ENCODE data around the gene OTX1.
"Not testable (repeated sequence)": the region's sequence is repeated elsewhere in the genome, so short reads cannot be mapped to it uniquely, and the experiment has no call there.

The OTX1 gene

DNA sequence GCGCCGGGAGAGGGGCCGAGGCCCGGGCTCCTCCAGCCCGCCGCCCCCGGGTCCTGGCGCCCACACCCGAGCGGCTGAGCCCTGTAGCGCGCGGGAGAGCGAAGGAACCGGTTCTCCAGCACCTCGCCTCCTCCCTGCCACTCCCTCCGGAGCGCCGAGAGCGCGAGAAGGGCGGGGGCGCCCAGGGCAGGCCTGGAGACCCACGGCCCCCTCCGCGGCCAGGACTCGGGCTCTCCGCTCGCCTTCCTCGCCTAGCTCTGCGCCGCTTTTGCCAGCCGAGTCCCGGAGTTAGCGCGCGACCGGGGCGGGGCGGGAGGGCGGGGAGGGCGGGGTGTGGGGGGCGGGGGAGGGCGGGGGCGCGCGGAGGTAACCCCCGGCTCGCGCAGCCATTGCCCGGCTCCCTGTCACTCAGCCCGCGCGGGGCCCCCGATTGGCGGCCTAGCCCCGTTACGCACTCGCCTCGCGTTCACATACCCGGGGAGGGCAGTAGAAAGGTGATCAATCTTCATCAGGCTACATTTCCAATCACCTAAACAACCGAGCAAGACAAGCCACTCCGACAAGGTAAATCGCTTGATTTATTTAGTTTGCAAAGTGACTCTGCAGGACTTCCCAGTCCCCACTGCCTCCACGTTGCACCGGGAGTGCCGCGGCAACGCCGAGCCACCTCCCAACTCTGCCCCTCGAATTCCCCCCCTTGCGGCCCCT, at the start of gene OTX1:
Gene OTX1 (plus strand): TSS at position 497 of the 708 bp plus-strand sequence. CDS start 2,161 bp downstream, outside the sequence.
- DNase-seq (ENCODE audit: low read depth), result no peak

- DNase-seq (ENCODE audit: low read depth), result no peak
Observed at GRCh38 chr2:63001576-63001975, 49.1 kb upstream of the OTX1 start.

- no peak for DNase-seq (ENCODE audit: low read depth)
Observed at GRCh38 chr2:63003351-63003750, 47.3 kb upstream of the OTX1 start.

DNA sequence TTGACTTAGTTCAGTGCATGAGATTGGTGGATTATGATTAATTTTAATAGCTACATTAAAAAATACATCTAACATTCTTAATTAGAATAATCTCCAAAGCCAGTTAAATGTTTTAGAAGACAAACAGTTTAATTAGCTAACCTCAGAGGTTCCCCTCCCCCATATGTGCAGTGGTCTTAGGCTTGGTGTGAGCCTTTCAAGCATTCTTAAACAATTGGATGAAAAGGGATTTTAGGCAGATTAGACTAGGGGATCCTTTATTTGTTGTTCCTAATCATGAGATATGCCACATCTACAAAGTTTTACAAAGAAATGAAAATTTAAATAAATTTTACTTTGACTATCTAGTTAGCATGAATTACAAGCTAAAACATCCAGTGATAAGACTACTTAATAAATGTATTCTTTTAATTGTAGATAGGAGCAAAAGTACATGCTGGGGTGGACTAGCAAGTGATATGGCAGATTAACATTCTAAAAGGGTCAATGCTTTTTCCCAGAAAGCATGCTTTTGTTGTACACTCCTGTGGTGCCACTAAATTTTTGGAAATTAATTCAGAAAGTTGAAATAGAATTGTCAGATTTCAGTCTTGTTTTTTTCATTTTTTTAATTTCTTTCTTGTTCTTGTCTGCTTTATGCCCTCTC, 42.7 kb upstream of the OTX1 start:
- no peak for DNase-seq (ENCODE audit: low read depth)

DNA sequence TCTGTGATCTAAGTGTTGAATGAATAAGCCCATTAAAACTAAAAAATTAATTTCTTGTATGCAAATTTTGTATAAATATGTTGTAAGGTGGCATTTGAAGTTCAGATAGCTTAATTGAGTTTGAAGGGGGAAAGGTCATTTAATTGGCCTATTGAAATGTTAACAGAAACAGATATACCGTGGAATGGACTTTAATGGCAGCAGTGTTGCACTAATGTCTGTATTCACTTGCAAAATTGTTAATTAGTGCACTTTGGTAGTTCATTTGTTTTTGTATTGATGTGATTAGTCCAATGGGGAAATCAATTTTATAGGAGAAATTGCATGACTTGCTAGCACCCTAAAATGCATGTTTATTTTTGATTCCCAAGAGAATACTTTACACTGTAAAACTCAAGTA, 41.8 kb upstream of the OTX1 start:
- DNase-seq (ENCODE audit: low read depth), result no peak

GRCh38 chr2:63009490-63009889, 41.1 kb upstream of the OTX1 start:
- no peak for DNase-seq (ENCODE audit: low read depth)

DNA sequence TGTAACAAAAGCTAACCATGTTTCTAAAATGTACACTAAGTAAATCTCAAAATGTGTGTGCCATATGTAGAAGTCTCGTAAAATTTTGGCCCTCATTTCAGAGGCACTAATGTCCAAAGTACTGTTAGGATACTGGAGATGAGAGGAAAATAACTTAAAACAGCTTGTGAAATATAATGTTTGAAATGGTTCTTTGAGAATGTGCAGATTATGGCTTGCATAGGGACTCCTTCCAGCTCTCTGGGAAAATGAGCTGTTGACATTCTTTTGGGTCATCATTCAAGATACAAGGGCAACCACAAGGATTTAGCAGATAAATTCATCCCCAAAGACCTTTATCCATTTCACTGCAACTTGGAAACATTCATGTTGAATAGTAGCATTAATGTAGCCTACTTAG, 38.1 kb upstream of the OTX1 start:
- no peak for DNase-seq (ENCODE audit: low read depth)

- DNase-seq (ENCODE audit: low read depth), result no peak
Observed at GRCh38 chr2:63013438-63013837, 37.2 kb upstream of the OTX1 start.

GRCh38 chr2:63015389-63015788, 35.2 kb upstream of the OTX1 start:
- DNase-seq (ENCODE audit: low read depth), result no peak

DNA sequence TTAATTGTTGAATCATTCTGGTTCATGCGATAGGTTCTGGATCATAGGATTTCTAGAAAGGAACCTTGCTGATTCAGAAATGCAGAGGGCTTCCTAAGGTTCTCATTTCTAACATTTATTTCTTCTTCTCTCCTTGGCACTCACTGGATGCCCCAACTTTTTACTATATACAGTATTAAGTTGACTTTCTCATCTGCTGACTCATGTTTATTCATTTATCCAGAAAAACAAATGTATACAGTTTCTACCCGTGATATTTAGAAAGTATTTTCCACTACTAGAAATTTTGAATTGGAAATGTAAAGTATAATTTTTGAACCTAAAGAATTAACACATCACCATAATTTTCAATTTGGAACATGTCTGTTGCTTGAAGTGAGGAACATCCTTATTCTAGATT, 32.2 kb upstream of the OTX1 start:
- no peak for DNase-seq (ENCODE audit: low read depth)

GRCh38 chr2:63019686-63020085, 30.9 kb upstream of the OTX1 start:
- not testable (repeated sequence) for DNase-seq (ENCODE audit: low read depth)

GRCh38 chr2:63023444-63023843, 27.2 kb upstream of the OTX1 start:
- peak; percentile 8 for DNase-seq (ENCODE audit: low read depth)

DNA sequence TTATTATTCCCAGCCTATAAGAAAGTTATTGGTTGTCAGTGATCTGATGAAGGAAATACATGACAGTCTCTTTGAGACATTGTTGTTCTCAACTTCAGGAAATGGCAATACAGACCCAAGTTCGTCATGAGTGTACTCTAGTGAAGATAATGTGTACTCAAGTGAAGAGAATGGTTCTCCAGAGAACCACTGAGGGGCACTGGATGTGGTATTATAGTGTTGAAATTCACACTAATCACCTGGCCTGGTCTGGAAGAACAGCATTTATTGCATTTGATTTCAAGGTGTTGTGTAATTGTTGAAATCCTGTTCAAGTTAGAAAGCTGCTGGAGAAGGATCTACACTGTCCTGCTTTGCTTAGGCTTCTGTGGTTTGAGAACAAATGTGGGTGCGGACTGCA, 23.4 kb upstream of the OTX1 start:
- no peak for DNase-seq (ENCODE audit: low read depth)

GRCh38 chr2:63029058-63029457, 21.6 kb upstream of the OTX1 start:
- no peak for DNase-seq (ENCODE audit: low read depth)

GRCh38 chr2:63034526-63034925, 16.1 kb upstream of the OTX1 start:
- no peak for DNase-seq (ENCODE audit: low read depth)

- no peak for DNase-seq (ENCODE audit: low read depth)
Observed at GRCh38 chr2:63035169-63035568, 15.5 kb upstream of the OTX1 start.

- DNase-seq (ENCODE audit: low read depth), result no peak
Observed at GRCh38 chr2:63035660-63036059, 15.0 kb upstream of the OTX1 start.

GRCh38 chr2:63038034-63038433, 12.6 kb upstream of the OTX1 start:
- DNase-seq (ENCODE audit: low read depth), result no peak

DNA sequence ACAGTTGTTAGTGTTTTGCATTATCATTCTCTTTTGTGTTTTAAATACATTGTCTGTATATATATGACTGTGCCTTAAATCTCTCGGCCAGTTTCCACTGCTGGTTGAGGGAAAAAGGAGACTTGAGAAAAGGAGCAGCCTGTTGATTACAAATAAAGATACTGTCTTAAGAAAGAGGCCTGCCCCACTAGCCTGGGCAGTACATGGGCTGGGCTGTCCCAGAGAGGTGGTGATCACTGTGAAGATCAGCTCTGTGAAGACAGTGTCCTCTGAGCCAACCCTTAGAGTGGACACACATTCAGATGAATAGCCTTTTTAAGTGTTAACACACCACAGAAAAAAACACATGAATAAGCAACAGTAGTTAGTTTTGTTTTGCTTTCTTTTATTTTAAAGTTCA, 10.0 kb upstream of the OTX1 start:
- DNase-seq (ENCODE audit: low read depth), result no peak

DNA sequence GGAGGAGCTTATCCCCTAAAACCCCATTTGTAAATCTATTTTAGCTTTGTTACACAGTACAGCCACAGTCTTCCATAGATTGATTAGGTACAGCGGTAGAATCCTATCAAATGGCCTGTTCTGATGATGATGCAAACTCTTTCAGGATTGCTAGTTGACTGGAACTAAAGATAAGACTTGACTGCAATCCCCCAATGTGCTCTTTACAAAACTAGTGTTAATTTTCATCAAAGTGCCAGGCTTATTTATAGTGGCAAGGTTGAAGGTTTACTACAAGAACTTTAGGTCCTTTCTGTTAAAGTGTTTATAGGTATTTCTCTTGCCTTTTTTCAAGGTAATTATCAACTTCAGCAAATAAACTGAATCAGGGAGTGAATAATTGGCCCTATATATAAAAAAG, 9.0 kb upstream of the OTX1 start:
- DNase-seq (ENCODE audit: low read depth), result no peak

DNA sequence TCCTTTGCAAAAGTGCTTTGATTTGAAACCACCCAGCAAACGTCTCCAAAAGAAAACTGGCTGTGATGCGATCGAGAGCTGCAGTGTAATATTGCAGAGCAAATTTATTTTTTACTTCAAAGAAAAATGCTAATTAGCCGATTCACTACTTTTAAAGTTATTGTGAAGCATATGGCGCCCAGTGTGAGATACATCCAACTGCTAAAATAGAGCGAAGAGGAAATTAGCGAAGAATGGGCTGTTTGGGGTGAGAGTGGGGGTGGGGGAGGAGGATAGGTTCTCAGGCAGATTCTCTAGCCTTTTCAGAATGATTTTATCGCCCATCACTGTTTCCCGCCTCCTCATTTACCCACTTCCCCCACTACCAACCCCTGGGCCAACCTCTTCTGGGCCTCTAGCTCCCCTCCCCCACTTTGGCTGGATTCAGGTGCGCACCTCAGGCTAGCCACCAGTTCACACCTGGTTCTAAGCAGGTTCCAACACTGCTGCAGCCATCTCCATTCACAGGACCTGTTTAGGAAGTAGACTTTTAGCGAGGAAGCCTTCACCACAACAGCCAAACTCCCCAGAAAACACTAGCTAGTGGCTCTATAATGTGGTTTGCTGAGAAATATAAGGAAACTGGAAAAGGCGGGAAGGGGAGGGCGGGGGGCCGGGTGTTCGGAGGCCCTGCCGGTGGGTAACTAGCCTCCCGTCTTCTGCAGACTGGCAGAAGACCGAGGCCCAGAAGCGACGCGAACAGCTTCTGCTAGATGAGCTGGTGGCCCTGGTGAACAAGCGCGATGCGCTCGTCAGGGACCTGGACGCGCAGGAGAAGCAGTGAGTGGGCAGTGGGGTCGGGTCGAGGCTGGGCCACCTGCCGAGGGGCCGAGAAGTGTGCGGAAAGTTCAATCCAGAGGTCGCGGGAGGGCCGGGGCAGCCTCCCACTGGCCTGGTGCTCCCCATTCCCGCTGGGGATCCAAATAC, 6.0 kb upstream of the OTX1 start:
- DNase-seq (ENCODE audit: low read depth), result no peak

DNA sequence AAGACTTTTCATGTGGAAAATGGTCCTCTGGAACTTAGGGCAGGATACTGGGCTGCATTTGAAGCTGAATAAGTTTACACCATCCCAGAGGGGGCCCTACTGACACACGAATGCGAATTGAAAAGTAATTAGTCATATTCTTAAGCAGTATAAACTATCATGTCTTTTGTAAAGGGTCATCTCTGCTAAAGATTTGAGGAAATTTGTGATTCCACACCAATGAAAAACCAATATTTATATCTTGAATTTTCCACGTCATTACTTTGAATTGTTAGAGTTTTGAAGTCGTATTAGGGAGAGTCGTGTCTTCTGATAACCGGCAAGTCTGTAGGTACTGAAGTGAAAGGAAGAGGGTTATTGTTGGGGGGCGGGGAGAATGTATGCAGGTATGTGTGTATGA, 4.1 kb upstream of the OTX1 start:
- no peak for DNase-seq (ENCODE audit: low read depth)

GRCh38 chr2:63046961-63047320, 3.7 kb upstream of the OTX1 start:
- no peak for DNase-seq (ENCODE audit: low read depth)

All from stromal cell of bone marrow (primary cell).